ENCODE data around the gene TOM1L2. TPM values are rescaled to one million over a fixed set of nuclear protein-coding genes. Genes with fewer than 3 reads are reported as not detected.

Gene TOM1L2
- total and polyA plus RNA-seq, 2 experiments from 2014 or later, result 25.5 to 31.0 TPM

DNA sequence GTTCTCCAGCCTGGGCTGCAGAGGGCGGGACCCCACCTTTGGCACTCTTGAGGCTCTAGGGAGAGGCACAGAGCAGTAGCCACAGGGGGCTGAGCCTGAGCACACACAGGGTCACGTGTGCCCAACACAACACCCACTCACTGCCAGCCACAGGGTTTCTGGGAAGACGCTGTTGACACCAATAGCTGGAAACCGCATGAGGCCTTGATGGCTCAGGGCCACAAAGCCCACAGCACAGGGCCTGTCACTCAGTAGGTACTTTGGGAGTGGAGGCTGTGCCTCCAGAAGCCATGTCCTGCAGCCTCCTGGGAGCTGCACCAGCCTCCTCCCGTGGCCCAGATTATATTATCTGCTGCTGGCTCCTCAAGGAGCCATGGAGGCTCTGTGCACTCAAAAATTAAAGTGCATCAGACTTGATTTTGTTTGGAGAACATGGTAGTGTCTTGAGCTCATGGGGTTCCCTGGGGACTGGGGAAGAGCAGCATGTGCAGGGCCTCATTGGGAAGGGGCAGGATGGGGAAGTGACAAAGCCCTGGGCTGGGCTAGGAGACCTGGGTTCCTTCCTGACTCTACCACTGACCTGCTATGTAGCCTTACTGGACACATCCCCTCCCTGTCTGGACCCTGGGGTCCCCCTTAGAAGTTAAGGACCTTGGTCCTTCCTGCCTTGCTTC, 122.9 kb downstream of the TOM1L2 start:
- H2AFZ ChIP-seq, result no peak overlapping the region
- H3K27me3 ChIP-seq (replicated peaks; ENCODE audit: insufficient read depth), result no peaks in the 10 kb centered on the region
- H3K27ac ChIP-seq, result peak overlapping the region; percentile 68
- H4K20me1 ChIP-seq (ENCODE audit: insufficient read depth), result no peaks in the 10 kb centered on the region
- H3K9ac ChIP-seq, result peak overlapping the region; percentile 35
- peaks cover 18% of the 10 kb centered on the region for H3F3A ChIP-seq (ENCODE audit: insufficient read depth)
- peaks cover 29% of the 10 kb centered on the region for H3K4me1 ChIP-seq (ENCODE audit: insufficient read depth)
- no peak overlapping the region for H3K4me3 ChIP-seq
- WGBS, 2 experiments (ENCODE audit: low coverage in 1 of 2, low lambda C conversion rate in 2 of 2, missing lambda C conversion rate in 2 of 2), result 11 to 20% methylated on average over 5 of the region's 5 CpGs
- no peak overlapping the region for H3K4me2 ChIP-seq (ENCODE audit: unreplicated experiment)
- no peaks in the 10 kb centered on the region for H3K36me3 ChIP-seq (ENCODE audit: low read depth)
- no peaks in the 10 kb centered on the region for H3K9me3 ChIP-seq (ENCODE audit: low read depth)
- H3K9me2 ChIP-seq (ENCODE audit: insufficient read depth), result no peaks in the 10 kb centered on the region
- no peaks in the 10 kb centered on the region for H3K79me2 ChIP-seq (ENCODE audit: insufficient read depth)
- peak; percentile 81 for DNase-seq
- no peak for TF ChIP-seq EZH2phosphoT487 (IDR thresholded peaks at IDR 0.05; ENCODE audit: insufficient read depth, low read depth)
- TF ChIP-seq EZH2 (IDR thresholded peaks at IDR 0.05; ENCODE audit: insufficient read depth, poor library complexity, severe bottlenecking), result no peak
- in situ Hi-C loops (cut with MboI), result no loop called here

DNA sequence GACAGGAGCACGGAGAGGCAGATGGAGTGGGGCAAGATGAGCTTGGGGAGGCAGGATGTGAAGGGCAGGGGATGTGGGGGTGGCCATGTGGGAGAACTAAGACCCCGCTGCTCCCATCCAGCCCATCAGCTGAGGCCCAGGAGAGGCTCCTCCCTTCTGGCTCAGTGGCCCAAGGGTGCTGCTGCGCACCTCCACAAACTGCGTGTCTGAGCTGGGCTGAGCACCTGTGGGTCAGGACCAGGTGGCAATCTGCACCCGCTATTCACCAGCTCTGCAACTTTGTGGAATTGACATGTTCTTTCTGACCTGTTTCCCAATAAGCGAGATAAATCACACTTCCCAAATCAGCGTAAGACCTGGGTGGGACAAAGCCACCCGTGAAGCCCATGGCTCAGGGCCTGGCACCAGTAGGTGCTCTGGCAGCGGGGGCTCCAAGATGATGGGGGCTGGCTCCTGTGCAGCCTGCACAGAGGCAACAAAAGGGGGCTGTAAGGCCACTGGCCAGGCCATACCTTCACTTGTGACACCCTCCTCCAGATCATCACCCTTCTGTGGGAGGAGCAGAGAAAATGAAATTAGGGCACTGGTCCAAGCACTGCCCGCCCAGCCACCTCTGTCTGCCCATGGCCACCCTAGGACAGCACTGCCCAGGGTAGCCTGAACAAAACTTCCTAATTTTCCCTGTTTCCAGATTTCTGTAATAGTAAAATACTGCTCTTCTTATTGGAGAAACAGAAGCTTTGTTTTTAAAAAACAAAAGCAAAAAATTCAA, 123.7 kb downstream of the TOM1L2 start:
- Histone ChIP-seq H3K79me2 (ENCODE audit: insufficient read depth) (no peaks in the 10 kb centered on the region), H3K9me2 (ENCODE audit: insufficient read depth) (no peaks in the 10 kb centered on the region), H3K27ac (peak overlapping the region; percentile 68), H4K20me1 (ENCODE audit: insufficient read depth) (no peaks in the 10 kb centered on the region), H3K9me3 (ENCODE audit: low read depth) (no peaks in the 10 kb centered on the region), H3K27me3 (replicated peaks; ENCODE audit: insufficient read depth) (no peaks in the 10 kb centered on the region), H3K4me3 (no peak overlapping the region), H3K4me2 (ENCODE audit: unreplicated experiment) (no peak overlapping the region), H3K4me1 (ENCODE audit: insufficient read depth) (peaks cover 23% of the 10 kb centered on the region), H2AFZ (no peak overlapping the region), H3K9ac (peak overlapping the region; percentile 35; the same call in 1 of the 2 replicates), H3F3A (ENCODE audit: insufficient read depth) (peaks cover 11% of the 10 kb centered on the region), H3K36me3 (ENCODE audit: low read depth) (no peaks in the 10 kb centered on the region)
- in situ Hi-C loops (cut with MboI), result no loop called here
- TF ChIP-seq EZH2phosphoT487 (IDR thresholded peaks at IDR 0.05; ENCODE audit: insufficient read depth, low read depth) (no peak), EZH2 (IDR thresholded peaks at IDR 0.05; ENCODE audit: insufficient read depth, poor library complexity, severe bottlenecking) (no peak)
- no peak for DNase-seq
- WGBS, 2 experiments (ENCODE audit: low coverage in 1 of 2, low lambda C conversion rate in 2 of 2, missing lambda C conversion rate in 2 of 2), result 81 to 83% methylated on average over 10 of the region's 10 CpGs

GRCh38 chr17:17847726-17848125, 124.5 kb downstream of the TOM1L2 start:
- H3K27ac ChIP-seq, result no peak overlapping the region
- no peak overlapping the region for H2AFZ ChIP-seq
- no peaks in the 10 kb centered on the region for H3K79me2 ChIP-seq (ENCODE audit: insufficient read depth)
- DNase-seq, result no peak
- no peak overlapping the region for H3K9ac ChIP-seq
- in situ Hi-C loops (cut with MboI), result no loop called here
- no peak overlapping the region for H3K4me3 ChIP-seq
- H3K27me3 ChIP-seq (replicated peaks; ENCODE audit: insufficient read depth), result no peaks in the 10 kb centered on the region
- H3K4me1 ChIP-seq (ENCODE audit: insufficient read depth), result peaks cover 21% of the 10 kb centered on the region
- no peaks in the 10 kb centered on the region for H3K9me2 ChIP-seq (ENCODE audit: insufficient read depth)
- 76 to 83% methylated on average over 5 of the region's 5 CpGs for WGBS, 2 experiments (ENCODE audit: low coverage in 1 of 2, low lambda C conversion rate in 2 of 2, missing lambda C conversion rate in 2 of 2)
- TF ChIP-seq EZH2 (IDR thresholded peaks at IDR 0.05; ENCODE audit: insufficient read depth, poor library complexity, severe bottlenecking), result no peak
- TF ChIP-seq EZH2phosphoT487 (IDR thresholded peaks at IDR 0.05; ENCODE audit: insufficient read depth, low read depth), result no peak
- no peaks in the 10 kb centered on the region for H4K20me1 ChIP-seq (ENCODE audit: insufficient read depth)
- no peaks in the 10 kb centered on the region for H3K36me3 ChIP-seq (ENCODE audit: low read depth)
- H3K9me3 ChIP-seq (ENCODE audit: low read depth), result no peaks in the 10 kb centered on the region
- H3K4me2 ChIP-seq (ENCODE audit: unreplicated experiment), result no peak overlapping the region
- H3F3A ChIP-seq (ENCODE audit: insufficient read depth), result peaks cover 5% of the 10 kb centered on the region

DNA sequence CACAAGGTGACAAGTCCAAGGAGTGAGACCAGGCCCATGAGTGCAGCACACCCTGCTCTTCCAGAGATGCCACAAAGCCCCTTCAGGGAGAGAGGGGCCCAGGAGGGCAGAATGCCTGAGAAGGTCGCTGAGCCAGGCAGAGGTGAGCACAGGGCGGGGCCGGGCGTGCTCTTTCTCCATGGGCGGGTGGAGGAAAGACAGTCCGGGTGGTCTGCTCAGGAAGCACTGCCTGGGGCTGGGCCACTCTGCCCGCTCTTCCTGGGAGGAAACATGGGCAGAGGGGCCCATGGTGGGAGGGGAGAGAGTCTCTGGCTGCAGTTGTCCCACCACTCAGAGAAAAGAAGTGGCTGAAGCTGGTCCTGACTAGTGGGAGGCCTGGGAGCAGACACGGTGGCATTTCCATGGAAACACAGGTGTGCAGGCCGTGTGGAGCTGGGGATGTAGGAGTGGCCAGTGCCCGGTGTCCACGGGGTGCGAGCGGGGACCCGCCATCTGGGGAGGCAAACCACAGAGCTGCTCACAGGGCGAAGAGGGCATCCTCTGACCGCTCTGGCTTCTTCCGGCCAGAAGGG, 125.0 kb downstream of the TOM1L2 start:
- Histone ChIP-seq H3K9ac (no peak overlapping the region), H3K79me2 (ENCODE audit: insufficient read depth) (no peaks in the 10 kb centered on the region), H3K4me1 (ENCODE audit: insufficient read depth) (peaks cover 21% of the 10 kb centered on the region), H3K27ac (no peak overlapping the region), H3F3A (ENCODE audit: insufficient read depth) (peaks cover 5% of the 10 kb centered on the region), H2AFZ (no peak overlapping the region), H3K36me3 (ENCODE audit: low read depth) (no peaks in the 10 kb centered on the region), H3K9me3 (ENCODE audit: low read depth) (no peaks in the 10 kb centered on the region), H3K27me3 (replicated peaks; ENCODE audit: insufficient read depth) (no peaks in the 10 kb centered on the region), H3K9me2 (ENCODE audit: insufficient read depth) (no peaks in the 10 kb centered on the region), H3K4me3 (no peak overlapping the region), H3K4me2 (ENCODE audit: unreplicated experiment) (no peak overlapping the region), H4K20me1 (ENCODE audit: insufficient read depth) (no peaks in the 10 kb centered on the region)
- in situ Hi-C loops (cut with MboI), result no loop called here
- DNase-seq, result no peak
- 76 to 82% methylated on average over 17 of the region's 17 CpGs for WGBS, 2 experiments (ENCODE audit: low coverage in 1 of 2, low lambda C conversion rate in 2 of 2, missing lambda C conversion rate in 2 of 2)
- TF ChIP-seq EZH2phosphoT487 (IDR thresholded peaks at IDR 0.05; ENCODE audit: insufficient read depth, low read depth) (no peak), EZH2 (IDR thresholded peaks at IDR 0.05; ENCODE audit: insufficient read depth, poor library complexity, severe bottlenecking) (no peak)
